ENCODE data around the gene SLC2A11. TPM values are rescaled to one million over a fixed set of nuclear protein-coding genes. Genes with fewer than 3 reads are reported as not detected.

SLC2A11 gene
- total RNA-seq, 1 donor from 2014 or later: 19.6 TPM

- Histone ChIP-seq H3K9me3 (ENCODE audit: insufficient read depth, low read depth, low read length) (no peaks in the 10 kb centered on the region), H2AFZ (ENCODE audit: low read depth, low read length) (no peak overlapping the region), H3K27ac (ENCODE audit: low read depth, low read length) (no peak overlapping the region), H3K4me1 (ENCODE audit: insufficient read depth, low read length) (peaks cover 1% of the 10 kb centered on the region), H4K20me1 (ENCODE audit: insufficient read depth, low read length) (peaks cover 61% of the 10 kb centered on the region), H3K27me3 (ENCODE audit: insufficient read depth, low read length) (no peaks in the 10 kb centered on the region), H3K36me3 (ENCODE audit: insufficient read depth, low read length) (peaks cover 10% of the 10 kb centered on the region), H3K9ac (ENCODE audit: low read length) (no peak overlapping the region), H3K79me2 (ENCODE audit: insufficient read depth, low read length) (peaks cover 20% of the 10 kb centered on the region), H3K4me2 (ENCODE audit: low read length) (no peak overlapping the region), H3K4me3 (ENCODE audit: insufficient read depth, low read depth, low read length) (no peak overlapping the region)
- Mint-ChIP-seq H3K36me3 (ENCODE audit: low read depth, unreplicated experiment) (peaks cover 18% of the 10 kb centered on the region), H3K9me3 (ENCODE audit: unreplicated experiment) (no peaks in the 10 kb centered on the region), H3K4me1 (ENCODE audit: low read depth, unreplicated experiment) (peaks cover 5% of the 10 kb centered on the region), H3K4me3 (ENCODE audit: unreplicated experiment) (no peak overlapping the region), H3K27ac (ENCODE audit: unreplicated experiment) (no peak overlapping the region), H3K27me3 (ENCODE audit: low read depth, unreplicated experiment) (no peaks in the 10 kb centered on the region)
- TF ChIP-seq CTCF (IDR thresholded peaks at IDR 0.05; ENCODE audit: insufficient read depth, low read depth, low read length) (no peak), EZH2 (IDR thresholded peaks at IDR 0.05; ENCODE audit: insufficient read depth, low read length) (no peak)
- FAIRE-seq: no peak
- no peak for DNase-seq (ENCODE audit: low read depth)
These were observed 24.5 kb upstream of the SLC2A11 start for GRCh38 chr22:23833017-23833751.

- Mint-ChIP-seq H3K9me3 (ENCODE audit: unreplicated experiment) (no peaks in the 10 kb centered on the region), H3K4me1 (ENCODE audit: low read depth, unreplicated experiment) (peaks cover 5% of the 10 kb centered on the region), H3K36me3 (ENCODE audit: low read depth, unreplicated experiment) (peaks cover 18% of the 10 kb centered on the region), H3K4me3 (ENCODE audit: unreplicated experiment) (no peak overlapping the region), H3K27ac (ENCODE audit: unreplicated experiment) (no peak overlapping the region), H3K27me3 (ENCODE audit: low read depth, unreplicated experiment) (no peaks in the 10 kb centered on the region)
- Histone ChIP-seq H3K4me2 (ENCODE audit: low read length) (no peak overlapping the region), H4K20me1 (ENCODE audit: insufficient read depth, low read length) (peaks cover 57% of the 10 kb centered on the region), H3K9ac (ENCODE audit: low read length) (no peak overlapping the region), H3K79me2 (ENCODE audit: insufficient read depth, low read length) (peaks cover 20% of the 10 kb centered on the region), H3K4me1 (ENCODE audit: insufficient read depth, low read length) (peaks cover 3% of the 10 kb centered on the region), H3K27me3 (ENCODE audit: insufficient read depth, low read length) (no peaks in the 10 kb centered on the region), H3K4me3 (ENCODE audit: insufficient read depth, low read depth, low read length) (no peak overlapping the region), H3K9me3 (ENCODE audit: insufficient read depth, low read depth, low read length) (no peaks in the 10 kb centered on the region), H3K36me3 (ENCODE audit: insufficient read depth, low read length) (peaks cover 8% of the 10 kb centered on the region), H3K27ac (ENCODE audit: low read depth, low read length) (no peak overlapping the region), H2AFZ (ENCODE audit: low read depth, low read length) (no peak overlapping the region)
- FAIRE-seq: no peak
- DNase-seq (ENCODE audit: low read depth): no peak
- no peak for TF ChIP-seq EZH2 (IDR thresholded peaks at IDR 0.05; ENCODE audit: insufficient read depth, low read length)
- no peak for TF ChIP-seq CTCF (IDR thresholded peaks at IDR 0.05; ENCODE audit: insufficient read depth, low read depth, low read length)
These were observed 23.8 kb upstream of the SLC2A11 start for GRCh38 chr22:23833911-23834317.

- peaks cover 5% of the 10 kb centered on the region for H3K4me1 Mint-ChIP-seq (ENCODE audit: low read depth, unreplicated experiment)
- H3K36me3 ChIP-seq (ENCODE audit: insufficient read depth, low read length): peaks cover 8% of the 10 kb centered on the region
- H3K9me3 ChIP-seq (ENCODE audit: insufficient read depth, low read depth, low read length): no peaks in the 10 kb centered on the region
- H3K27me3 Mint-ChIP-seq (ENCODE audit: low read depth, unreplicated experiment): no peaks in the 10 kb centered on the region
- no peak overlapping the region for H3K4me3 ChIP-seq (ENCODE audit: insufficient read depth, low read depth, low read length)
- no peaks in the 10 kb centered on the region for H3K9me3 Mint-ChIP-seq (ENCODE audit: unreplicated experiment)
- H3K4me1 ChIP-seq (ENCODE audit: insufficient read depth, low read length): peaks cover 3% of the 10 kb centered on the region
- H2AFZ ChIP-seq (ENCODE audit: low read depth, low read length): no peak overlapping the region
- no peak for FAIRE-seq
- H3K4me3 Mint-ChIP-seq (ENCODE audit: unreplicated experiment): no peak overlapping the region
- no peak overlapping the region for H3K9ac ChIP-seq (ENCODE audit: low read length)
- H3K79me2 ChIP-seq (ENCODE audit: insufficient read depth, low read length): peaks cover 20% of the 10 kb centered on the region
- no peak overlapping the region for H3K27ac Mint-ChIP-seq (ENCODE audit: unreplicated experiment)
- no peak overlapping the region for H3K4me2 ChIP-seq (ENCODE audit: low read length)
- peaks cover 52% of the 10 kb centered on the region for H4K20me1 ChIP-seq (ENCODE audit: insufficient read depth, low read length)
- no peaks in the 10 kb centered on the region for H3K27me3 ChIP-seq (ENCODE audit: insufficient read depth, low read length)
- TF ChIP-seq EZH2 (IDR thresholded peaks at IDR 0.05; ENCODE audit: insufficient read depth, low read length) (no peak), CTCF (IDR thresholded peaks at IDR 0.05; ENCODE audit: insufficient read depth, low read depth, low read length) (no peak)
- H3K27ac ChIP-seq (ENCODE audit: low read depth, low read length): no peak overlapping the region
- peaks cover 15% of the 10 kb centered on the region for H3K36me3 Mint-ChIP-seq (ENCODE audit: low read depth, unreplicated experiment)
- DNase-seq (ENCODE audit: low read depth): no peak
These were observed 23.3 kb upstream of the SLC2A11 start for GRCh38 chr22:23834406-23834792.

All from astrocyte (in vitro differentiated cells and primary cell).